ENCODE results near the gene KAZN. TPM values are rescaled to one million over a fixed set of nuclear protein-coding genes. Genes with fewer than 3 reads are reported as not detected.
"Not testable (repeated sequence)": the region's sequence is repeated elsewhere in the genome, so short reads cannot be mapped to it uniquely, and the experiment has no call there.

Gene KAZN
- total RNA-seq, 1 donor from 2014 or later: 5.7 TPM

DNA sequence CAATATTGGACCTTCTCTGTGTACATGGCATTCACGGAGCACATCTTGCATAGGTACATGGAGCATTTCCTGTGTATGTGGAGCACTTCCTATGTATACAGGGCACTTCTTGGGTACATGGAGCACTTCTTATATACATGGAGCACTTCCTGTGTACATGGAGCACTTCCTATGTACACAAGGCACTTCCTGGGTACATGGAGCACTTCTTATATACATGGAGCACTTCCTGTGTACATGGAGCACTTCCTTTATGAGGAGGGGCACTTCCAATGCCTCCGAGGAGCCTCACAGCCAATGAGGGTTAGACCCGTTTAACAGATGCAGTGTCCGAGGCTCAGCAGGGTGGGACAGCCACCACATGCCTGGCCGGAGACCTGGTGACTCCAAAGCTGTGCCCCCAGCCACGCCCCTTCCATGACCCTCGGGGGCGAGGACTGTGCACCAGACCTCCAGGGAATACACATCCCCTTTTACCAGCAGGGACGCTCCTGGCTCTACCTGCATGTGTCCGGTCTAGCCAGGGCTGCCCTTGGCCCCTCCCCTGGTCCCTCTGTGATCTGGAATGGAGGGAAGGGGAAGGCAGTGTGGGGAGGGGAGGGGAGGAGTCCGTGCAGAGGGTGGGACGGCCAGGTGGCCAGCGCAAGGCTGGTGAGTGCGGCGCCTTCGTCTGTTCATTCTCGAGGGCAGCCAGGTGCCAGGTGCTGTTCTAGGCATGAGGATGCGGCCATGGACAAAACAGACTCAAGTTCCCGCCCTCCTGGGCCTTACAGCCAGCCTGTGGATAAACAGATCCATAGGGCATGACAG lies 360.0 kb downstream of the KAZN start:
- TF ChIP-seq, protein P1, sequence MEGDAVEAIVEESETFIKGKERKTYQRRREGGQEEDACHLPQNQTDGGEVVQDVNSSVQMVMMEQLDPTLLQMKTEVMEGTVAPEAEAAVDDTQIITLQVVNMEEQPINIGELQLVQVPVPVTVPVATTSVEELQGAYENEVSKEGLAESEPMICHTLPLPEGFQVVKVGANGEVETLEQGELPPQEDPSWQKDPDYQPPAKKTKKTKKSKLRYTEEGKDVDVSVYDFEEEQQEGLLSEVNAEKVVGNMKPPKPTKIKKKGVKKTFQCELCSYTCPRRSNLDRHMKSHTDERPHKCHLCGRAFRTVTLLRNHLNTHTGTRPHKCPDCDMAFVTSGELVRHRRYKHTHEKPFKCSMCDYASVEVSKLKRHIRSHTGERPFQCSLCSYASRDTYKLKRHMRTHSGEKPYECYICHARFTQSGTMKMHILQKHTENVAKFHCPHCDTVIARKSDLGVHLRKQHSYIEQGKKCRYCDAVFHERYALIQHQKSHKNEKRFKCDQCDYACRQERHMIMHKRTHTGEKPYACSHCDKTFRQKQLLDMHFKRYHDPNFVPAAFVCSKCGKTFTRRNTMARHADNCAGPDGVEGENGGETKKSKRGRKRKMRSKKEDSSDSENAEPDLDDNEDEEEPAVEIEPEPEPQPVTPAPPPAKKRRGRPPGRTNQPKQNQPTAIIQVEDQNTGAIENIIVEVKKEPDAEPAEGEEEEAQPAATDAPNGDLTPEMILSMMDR (conservative IDR thresholded peaks at IDR 0.05; ENCODE audit: low read depth, low read length): no peak
- DNase-seq (ENCODE audit: low read depth): no peak
- no peak overlapping the region for H3K4me3 ChIP-seq (ENCODE audit: low read depth, low read length)

DNA sequence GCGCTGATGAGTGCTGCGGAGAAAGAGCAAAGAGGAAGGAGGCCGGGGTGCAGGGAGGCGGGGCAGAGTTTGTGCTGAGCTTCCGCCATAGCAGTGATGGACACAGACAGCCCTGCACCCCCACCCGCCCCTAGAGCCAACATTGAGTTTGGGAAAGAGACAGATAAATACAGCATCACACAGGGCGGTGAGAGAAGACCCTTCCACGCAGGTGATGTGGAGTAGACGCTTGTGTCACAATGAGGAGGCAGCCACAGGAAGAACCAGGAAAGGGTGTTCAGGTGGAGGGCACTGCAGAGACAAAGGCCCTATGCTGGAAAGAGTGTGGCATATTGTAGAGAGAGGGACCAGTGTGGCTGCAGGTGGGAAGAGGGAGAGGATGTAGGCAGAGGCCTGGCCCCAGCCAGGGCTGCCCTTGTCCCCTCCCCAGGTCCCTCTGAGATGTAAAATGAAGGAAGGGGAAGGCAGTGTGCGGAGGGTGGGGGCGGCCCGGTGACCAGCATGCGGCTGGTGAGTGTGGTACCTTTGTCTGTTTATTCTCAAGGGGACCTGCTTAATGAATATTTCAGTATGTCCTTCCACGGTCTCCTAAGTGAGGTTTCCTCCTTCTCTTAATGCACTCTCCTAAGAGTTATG lies 360.7 kb downstream of the KAZN start:
- TF ChIP-seq, protein P1 (conservative IDR thresholded peaks at IDR 0.05; ENCODE audit: low read depth, low read length): no peak
- no peak for DNase-seq (ENCODE audit: low read depth)
- H3K4me3 ChIP-seq (ENCODE audit: low read depth, low read length): no peak overlapping the region

DNA sequence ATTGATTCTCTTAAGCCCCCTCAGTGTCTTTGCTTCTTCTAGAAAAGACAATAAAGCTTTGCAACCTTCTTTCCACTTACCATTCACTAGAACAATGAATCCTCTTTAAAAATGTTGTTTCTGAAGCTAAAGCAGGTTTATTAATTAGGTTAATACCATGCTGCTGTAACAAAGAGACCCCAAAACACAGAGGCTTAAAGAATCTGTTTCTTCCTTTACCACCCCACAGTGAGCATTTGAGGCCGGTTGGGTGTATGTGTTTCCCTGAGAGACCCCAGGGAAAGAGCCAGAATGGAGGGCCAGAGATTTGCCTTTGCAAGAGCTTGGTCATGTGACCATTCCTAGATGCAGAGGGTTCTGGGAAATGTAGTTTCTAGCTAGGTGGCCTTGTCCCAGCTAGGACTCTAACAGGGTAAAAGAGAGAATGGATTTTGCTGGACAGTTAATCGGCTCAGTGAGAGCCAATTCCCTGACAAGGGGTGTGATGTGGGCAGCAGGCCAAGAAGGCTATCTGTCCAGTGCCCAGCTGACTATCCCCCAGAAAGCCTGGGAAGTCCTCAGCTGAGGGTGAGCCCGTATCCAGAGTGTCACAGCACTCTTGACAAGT lies 363.3 kb downstream of the KAZN start:
- TF ChIP-seq, protein P1 (conservative IDR thresholded peaks at IDR 0.05; ENCODE audit: low read depth, low read length): no peak
- H3K4me3 ChIP-seq (ENCODE audit: low read depth, low read length): no peak overlapping the region
- DNase-seq (ENCODE audit: low read depth): no peak

DNA sequence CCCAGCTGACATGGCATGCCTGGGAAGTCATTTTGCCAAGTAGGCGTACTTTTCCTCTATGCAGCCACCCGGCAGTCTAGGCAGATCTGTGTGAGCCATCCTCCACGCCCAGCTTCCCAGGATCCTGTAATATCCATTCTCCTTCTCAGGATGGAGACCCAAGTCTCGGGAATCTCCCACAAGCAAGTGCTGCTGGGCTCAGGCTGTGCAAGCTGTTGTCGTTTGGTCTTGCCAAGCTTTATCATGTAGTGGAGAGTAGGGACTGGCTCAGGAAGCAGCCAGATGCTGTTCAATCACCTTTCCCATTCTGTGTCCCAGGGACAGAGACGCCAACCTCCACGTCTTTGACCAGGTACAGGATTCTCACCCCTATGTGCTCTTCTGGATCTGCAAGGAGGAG lies 363.9 kb downstream of the KAZN start:
- no peak overlapping the region for H3K4me3 ChIP-seq (ENCODE audit: low read depth, low read length)
- no peak for DNase-seq (ENCODE audit: low read depth)
- TF ChIP-seq, protein P1 (conservative IDR thresholded peaks at IDR 0.05; ENCODE audit: low read depth, low read length): no peak

DNA sequence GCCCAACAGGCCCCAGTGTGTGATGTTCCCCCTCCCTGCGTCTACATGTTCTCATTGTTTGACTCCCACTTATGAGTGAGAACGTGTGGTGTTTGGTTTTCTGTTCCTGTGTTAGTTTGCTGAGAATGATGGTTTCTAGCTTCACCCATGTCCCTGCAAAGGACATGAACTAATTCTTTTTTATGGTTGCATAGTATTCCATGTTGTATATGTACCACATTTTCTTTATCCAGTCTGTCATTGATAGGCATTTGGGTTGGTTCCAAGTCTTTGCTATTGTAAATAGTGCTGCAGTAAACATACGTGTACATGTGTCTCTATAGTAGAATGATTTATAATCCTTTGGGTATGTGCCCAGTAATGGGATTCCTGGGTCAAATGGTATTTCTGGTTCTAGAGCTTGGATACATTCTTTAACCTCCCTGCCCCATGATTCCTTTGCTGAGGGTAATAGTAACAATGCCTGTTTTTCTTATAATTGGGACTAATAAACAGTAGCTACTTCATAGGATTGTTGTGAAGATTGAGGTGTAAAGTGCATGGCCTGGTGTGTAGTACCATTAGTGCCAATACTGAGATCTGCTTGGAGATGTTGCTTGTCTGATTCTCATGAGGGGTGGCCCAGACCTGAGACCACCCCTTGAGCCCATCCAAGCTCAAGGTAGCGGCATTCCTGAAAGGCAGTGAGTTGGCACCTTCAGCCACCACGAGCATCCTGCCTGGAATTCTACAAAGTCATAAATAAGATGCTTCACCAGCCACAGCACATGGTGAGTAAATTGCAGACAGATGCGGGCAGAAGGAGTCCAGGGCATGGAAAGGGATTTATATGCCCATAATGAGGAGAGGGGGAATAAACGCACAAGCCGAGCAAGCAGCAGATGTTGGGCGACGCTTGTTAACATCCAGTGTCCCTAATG lies 365.6 kb downstream of the KAZN start:
- not testable (repeated sequence) for DNase-seq (ENCODE audit: low read depth); H3K4me3 ChIP-seq (ENCODE audit: low read depth, low read length)

DNA sequence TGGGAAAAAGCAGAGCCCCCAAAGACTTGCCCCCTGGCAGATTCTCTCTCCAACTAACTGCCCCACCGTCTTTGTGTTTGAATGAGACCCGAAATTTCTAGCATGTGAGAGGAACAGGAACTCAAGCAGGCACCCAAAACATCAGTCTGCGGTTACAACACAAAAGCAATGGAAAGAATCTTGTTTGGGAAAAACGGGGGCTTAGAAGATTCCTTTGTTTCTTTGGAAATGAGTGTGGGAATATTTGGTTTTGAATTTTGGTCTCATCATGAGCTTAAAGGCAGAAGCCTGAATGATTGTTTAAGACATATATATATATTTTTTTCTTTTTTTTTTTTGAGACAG lies 366.2 kb downstream of the KAZN start:
- no peak for DNase-seq (ENCODE audit: low read depth)
- TF ChIP-seq, protein P1 (conservative IDR thresholded peaks at IDR 0.05; ENCODE audit: low read depth, low read length): no peak
- no peak overlapping the region for H3K4me3 ChIP-seq (ENCODE audit: low read depth, low read length)

Data from epithelial cell of proximal tubule (primary cell).